HCT116 (cell line): ENCODE results near the gene CNKSR1. TPM values are rescaled to one million over a fixed set of nuclear protein-coding genes. Genes with fewer than 3 reads are reported as not detected.

Experiments used
- ATAC-seq: fragments of 200-7000 bp; cut with Tn5 transposase; 2 replicates; pipeline ENCODE4 v1.9.1; 2020; ENCODE audit warnings: mild to moderate bottlenecking, moderate library complexity
- BruUV-seq: library from RNA; stranded (reverse); fragments of 400-500 nt; replicated peaks from 2 replicates; lab custom pipeline; 2021; lab: Mats Ljungman, UMichigan
- CTCF ChIA-PET: fragments of 300-600 bp; sonication (Branson Sonifier 250); formaldehyde crosslinking; loops from one replicate; lab custom pipeline; 2021; ENCODE audit warnings: antibody characterized with exemption; lab: Charles Lee
- POLR2A ChIA-PET: fragments of 300-600, 350-600 bp; sonication (Branson Sonifier 250); formaldehyde crosslinking; loops from one replicate; lab custom pipeline; 2021; ENCODE audit warnings: antibody characterized with exemption; lab: Charles Lee
- RAD21 ChIA-PET, 2 experiments: fragments of 300-600 bp; sonication (Branson Sonifier 250); formaldehyde crosslinking; loops; one replicate each; lab custom pipeline; 2023; ENCODE audit warnings: low total read pairs in 2 of 2; ENCODE audit not compliant: uncharacterized antibody in 2 of 2, unreplicated experiment in 2 of 2, low non-redundant PET in 1 of 2; lab: Charles Lee
- DNase-seq: peaks from one replicate; pipeline ENCODE4 v3.0.0-alpha.2; 2010; ENCODE audit warnings: low read depth, low spot score
- H2AFZ ChIP-seq: fragments of 200-600 bp; shearing (Covaris generic), sonication (generic); 2 replicates; pipeline ENCODE4 v1.6.1; 2017; ENCODE audit warnings: low read depth, mixed run types, mixed read lengths, antibody characterized with exemption, low read length; ENCODE audit not compliant: poor library complexity, severe bottlenecking
- H3K27ac ChIP-seq: 2 replicates; pipeline ENCODE4 v1.5.1; 2012; ENCODE audit warnings: low read depth, low read length
- H3K27me3 ChIP-seq: fragments of 200-600 bp; sonication (generic); 2 replicates; pipeline ENCODE4 v1.6.1; 2016; ENCODE audit warnings: mixed run types, low read length, mixed read lengths; ENCODE audit not compliant: insufficient read depth
- H3K36me3 ChIP-seq, 2 experiments: fragments of 200-500 bp in 1 of 2; fragments of 200-600 bp in 1 of 2; sonication (Bioruptor generic) in 1 of 2; sonication (generic) in 1 of 2; 2 replicates each; pipeline versions ENCODE4 v1.5.1 to v1.6.1; 2014 to 2016; ENCODE audit warnings: low read length in 2 of 2, inconsistent platforms in 1 of 2, mixed read lengths in 1 of 2, mixed run types in 1 of 2; ENCODE audit not compliant: insufficient read depth in 2 of 2, control insufficient read depth in 1 of 2
- H3K4me1 ChIP-seq, 2 experiments: fragments of 200-600 bp in 1 of 2; sonication (generic) in 1 of 2; 2 replicates each; pipeline versions ENCODE4 v1.5.1 to v1.6.1; 2012 to 2017; ENCODE audit warnings: low read length in 2 of 2, inconsistent platforms in 1 of 2, mild to moderate bottlenecking in 1 of 2, mixed read lengths in 1 of 2, mixed run types in 1 of 2, moderate library complexity in 1 of 2; ENCODE audit not compliant: insufficient read depth in 2 of 2, control insufficient read depth in 1 of 2
- H3K4me2 ChIP-seq: fragments of 200-600 bp; sonication (generic); 2 replicates; pipeline ENCODE4 v1.6.1; 2017; ENCODE audit warnings: mixed run types, low read length, mixed read lengths
- H3K4me3 ChIP-seq, 2 experiments: fragments of 200-600 bp in 1 of 2; sonication (generic) in 1 of 2; replicated peaks in 1 of 2; 2 replicates each; pipeline ENCODE4 v1.5.1; 2011 to 2016; ENCODE audit warnings: low read length in 2 of 2, control low read depth in 1 of 2, low read depth in 1 of 2, mild to moderate bottlenecking in 1 of 2, mixed read lengths in 1 of 2, mixed run types in 1 of 2
- H3K79me2 ChIP-seq: fragments of 200-600 bp; sonication (generic); 2 replicates; pipeline ENCODE4 v1.6.1; 2017; ENCODE audit warnings: mild to moderate bottlenecking, mixed run types, low read length, moderate library complexity, mixed read lengths; ENCODE audit not compliant: insufficient read depth
- H3K9ac ChIP-seq: fragments of 200-600 bp; sonication (generic); 2 replicates; pipeline ENCODE4 v1.6.1; 2016; ENCODE audit warnings: low read length, mixed read lengths
- H3K9me2 ChIP-seq: fragments of 200-600 bp; sonication (generic), shearing (Covaris generic); 2 replicates; pipeline ENCODE4 v1.6.1; 2017; ENCODE audit warnings: mixed run types, mild to moderate bottlenecking, moderate library complexity; ENCODE audit not compliant: insufficient read depth
- H3K9me3 ChIP-seq, 2 experiments: fragments of 200-500 bp in 1 of 2; fragments of 200-600 bp in 1 of 2; sonication (Bioruptor generic) in 1 of 2; sonication (generic) in 1 of 2; 2 replicates each; pipeline ENCODE4 v1.6.1; 2014 to 2017; ENCODE audit warnings: low read length in 2 of 2, mixed read lengths in 2 of 2, inconsistent platforms in 1 of 2, low read depth in 1 of 2, mild to moderate bottlenecking in 1 of 2, mixed run types in 1 of 2, moderate library complexity in 1 of 2; ENCODE audit not compliant: control insufficient read depth in 1 of 2, insufficient read depth in 1 of 2
- H4K20me1 ChIP-seq: fragments of 200-600 bp; sonication (generic), shearing (Covaris generic); 2 replicates; pipeline ENCODE4 v1.6.1; 2017; ENCODE audit warnings: mixed run types, mild to moderate bottlenecking, moderate library complexity; ENCODE audit not compliant: insufficient read depth
- CBX3 ChIP-seq: IDR thresholded peaks from 2 replicates; pipeline ENCODE4 v1.6.1; 2012; ENCODE audit warnings: low read depth
- EGR1 ChIP-seq: IDR thresholded peaks from 2 replicates; pipeline ENCODE4 v1.6.1; 2012; ENCODE audit warnings: low read depth
- ELF1 ChIP-seq: IDR thresholded peaks from 2 replicates; pipeline ENCODE4 v1.6.1; 2012; ENCODE audit warnings: low read depth, borderline replicate concordance
- EZH2phosphoT487 ChIP-seq: fragments of 200-600 bp; IDR thresholded peaks from 2 replicates; pipeline ENCODE4 v1.6.1; 2018; ENCODE audit warnings: antibody characterized with exemption, borderline replicate concordance
- FOSL1 ChIP-seq: IDR thresholded peaks from 2 replicates; pipeline ENCODE4 v1.6.1; 2012; ENCODE audit warnings: low read depth
- JUND ChIP-seq: IDR thresholded peaks from 2 replicates; pipeline ENCODE4 v1.6.1; 2012
- POLR2A ChIP-seq: IDR thresholded peaks from 2 replicates; pipeline ENCODE4 v1.7.0; 2011; ENCODE audit warnings: borderline replicate concordance; ENCODE audit not compliant: insufficient read depth, insufficient read length; ENCODE audit errors: extremely low read depth
- POLR2AphosphoS5 ChIP-seq: IDR thresholded peaks from 2 replicates; pipeline ENCODE4 v1.6.1; 2011; ENCODE audit warnings: mild to moderate bottlenecking, low read depth, low read length, moderate library complexity
- SP1 ChIP-seq: IDR thresholded peaks from 2 replicates; pipeline ENCODE4 v1.6.1; 2012; ENCODE audit warnings: low read depth
- SRF ChIP-seq: IDR thresholded peaks from 2 replicates; pipeline ENCODE4 v1.6.1; 2012; ENCODE audit warnings: low read depth
- TCF7L2 ChIP-seq: IDR thresholded peaks from 2 replicates; pipeline ENCODE4 v1.7.0; 2011; ENCODE audit warnings: borderline replicate concordance, inconsistent platforms; ENCODE audit not compliant: insufficient read depth, insufficient read length; ENCODE audit errors: extremely low read depth
- YY1 ChIP-seq: IDR thresholded peaks from 2 replicates; pipeline ENCODE4 v1.6.1; 2011; ENCODE audit warnings: low read length, low read depth, moderate library complexity, mild to moderate bottlenecking; ENCODE audit not compliant: insufficient replicate concordance; ENCODE audit errors: extremely low read depth
- ZNF274 ChIP-seq: fragments of 200-500 bp; sonication (Bioruptor generic); IDR thresholded peaks from 2 replicates; pipeline ENCODE4 v1.6.1; 2014; ENCODE audit warnings: mild to moderate bottlenecking, low read depth, low read length, inconsistent platforms
- intact Hi-C: fragments of 100-400 bp; cut with micrococcal nuclease; formaldehyde crosslinking; loops from 2 replicates; pipeline ENCODE4 v1.10.0; 2022
- total RNA-seq: library from RNA; stranded (reverse); gene quantifications from one replicate; pipeline ENCODE4 v1.2.1, GENCODE V29; 2021; ENCODE audit not compliant: unreplicated experiment
- TF ChIP-seq, protein P1 (sequence below): IDR thresholded peaks from 2 replicates; pipeline ENCODE4 v1.6.1; 2012
- TF ChIP-seq, protein P2 (sequence below), 3 experiments: fragments of 200-600 bp in 1 of 3; sonication (generic) in 1 of 3; IDR thresholded peaks in 2 of 3; conservative IDR thresholded peaks in 1 of 3; 2 replicates each; pipeline ENCODE4 v1.5.1; 2012 to 2017; ENCODE audit warnings: low read depth in 2 of 3, low read length in 2 of 3, antibody characterized with exemption in 1 of 3, borderline replicate concordance in 1 of 3, control low read depth in 1 of 3, mild to moderate bottlenecking in 1 of 3, mixed read lengths in 1 of 3, mixed run types in 1 of 3, moderate library complexity in 1 of 3; ENCODE audit not compliant: insufficient read depth in 1 of 3
- TF ChIP-seq, protein P3 (sequence below): IDR thresholded peaks from 2 replicates; pipeline ENCODE4 v1.6.1; 2012; ENCODE audit warnings: low read depth

The CNKSR1 gene
- total RNA-seq, 1 experiment from 2014 or later, result 26.6 TPM

DNA sequence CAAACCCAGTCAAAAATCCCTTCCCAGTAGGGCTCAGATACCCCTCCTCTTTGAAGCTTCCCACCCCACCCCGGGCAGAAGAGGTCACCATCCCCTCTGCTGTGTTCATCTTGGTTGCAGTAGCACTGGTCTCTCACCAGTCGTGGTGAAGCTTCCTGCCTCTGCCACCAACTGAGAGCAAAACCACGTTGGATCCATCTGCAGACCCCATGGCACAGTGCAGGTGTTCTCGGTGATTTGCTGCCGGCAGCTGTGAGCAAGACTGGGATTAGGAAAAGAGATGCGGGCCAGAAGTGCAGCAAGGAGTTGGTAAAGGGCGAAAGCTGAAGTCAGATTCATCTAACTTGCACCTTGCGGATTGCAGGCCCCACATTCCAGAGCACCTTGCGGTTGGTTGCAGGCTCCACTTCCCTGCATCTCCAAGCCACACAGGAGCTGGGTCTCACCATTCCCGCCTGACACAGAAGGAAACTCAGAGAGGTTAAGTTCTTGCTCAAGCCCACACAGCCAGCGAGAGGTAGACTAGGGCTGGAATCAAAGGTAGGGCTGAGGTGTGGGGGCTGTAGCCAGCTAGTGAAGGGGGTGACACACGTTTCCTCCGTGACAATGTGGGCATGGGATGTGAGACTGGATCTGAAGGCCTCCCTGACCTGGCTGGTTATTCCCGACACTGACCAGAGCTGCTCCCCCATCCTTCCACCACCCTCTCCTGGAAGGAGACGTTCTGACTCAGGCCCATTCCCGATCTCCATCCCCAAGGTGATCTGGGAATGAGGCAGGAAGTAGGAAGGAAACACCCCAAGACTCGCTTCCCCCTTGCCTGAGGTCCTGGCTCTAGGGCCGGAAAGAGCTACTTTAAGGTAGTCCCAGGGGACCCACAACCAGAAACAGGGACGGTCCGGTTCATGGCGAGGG lies 21.7 kb upstream of the CNKSR1 start:
- ChIA-PET POLR2A (interaction anchor here (1.6 kb wide), 1 partner anchor 10 kb away, joined by 5 read pairs; no protein-coding TSS in a partner anchor), RAD21 (no interaction called here), CTCF (interaction anchor here (1.1 to 2.9 kb wide), 4 partner anchors 11 to 22 kb away, joined by 3 to 21 read pairs (median 7); partner anchors contain the start of genes CNKSR1 and ZNF593)
- no peak overlapping the region for H3K4me3 ChIP-seq
- H3K9me3 ChIP-seq, result no peaks in the 10 kb centered on the region
- H3K9ac ChIP-seq, result no peak overlapping the region
- DNase-seq, result no peak
- H3K36me3 ChIP-seq, result no peaks in the 10 kb centered on the region
- peaks cover 11 to 28% of the 10 kb centered on the region in 2 experiments for H3K4me1 ChIP-seq
- BruUV-seq, result no TSS peak
- H4K20me1 ChIP-seq, result no peaks in the 10 kb centered on the region
- no peak overlapping the region for H3K4me2 ChIP-seq
- TF ChIP-seq SP1, result no peak
- TF ChIP-seq EZH2phosphoT487, result no peak
- TF ChIP-seq, protein P1, sequence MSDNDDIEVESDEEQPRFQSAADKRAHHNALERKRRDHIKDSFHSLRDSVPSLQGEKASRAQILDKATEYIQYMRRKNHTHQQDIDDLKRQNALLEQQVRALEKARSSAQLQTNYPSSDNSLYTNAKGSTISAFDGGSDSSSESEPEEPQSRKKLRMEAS, result no peak
- no peak for TF ChIP-seq EGR1
- TF ChIP-seq SRF, result no peak
- TF ChIP-seq, protein P2, sequence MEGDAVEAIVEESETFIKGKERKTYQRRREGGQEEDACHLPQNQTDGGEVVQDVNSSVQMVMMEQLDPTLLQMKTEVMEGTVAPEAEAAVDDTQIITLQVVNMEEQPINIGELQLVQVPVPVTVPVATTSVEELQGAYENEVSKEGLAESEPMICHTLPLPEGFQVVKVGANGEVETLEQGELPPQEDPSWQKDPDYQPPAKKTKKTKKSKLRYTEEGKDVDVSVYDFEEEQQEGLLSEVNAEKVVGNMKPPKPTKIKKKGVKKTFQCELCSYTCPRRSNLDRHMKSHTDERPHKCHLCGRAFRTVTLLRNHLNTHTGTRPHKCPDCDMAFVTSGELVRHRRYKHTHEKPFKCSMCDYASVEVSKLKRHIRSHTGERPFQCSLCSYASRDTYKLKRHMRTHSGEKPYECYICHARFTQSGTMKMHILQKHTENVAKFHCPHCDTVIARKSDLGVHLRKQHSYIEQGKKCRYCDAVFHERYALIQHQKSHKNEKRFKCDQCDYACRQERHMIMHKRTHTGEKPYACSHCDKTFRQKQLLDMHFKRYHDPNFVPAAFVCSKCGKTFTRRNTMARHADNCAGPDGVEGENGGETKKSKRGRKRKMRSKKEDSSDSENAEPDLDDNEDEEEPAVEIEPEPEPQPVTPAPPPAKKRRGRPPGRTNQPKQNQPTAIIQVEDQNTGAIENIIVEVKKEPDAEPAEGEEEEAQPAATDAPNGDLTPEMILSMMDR (IDR thresholded peaks at IDR 0.05 in 2 of 3, conservative IDR thresholded peaks at IDR 0.05 in 1 of 3; ENCODE audit: borderline replicate concordance in 1 of 3, insufficient read depth in 1 of 3, low read depth in 2 of 3, low read length in 2 of 3), result no peak
- TF ChIP-seq TCF7L2, result no peak
- no peak for TF ChIP-seq JUND
- no peak for TF ChIP-seq ELF1
- no peak for TF ChIP-seq CBX3
- no peak for TF ChIP-seq POLR2A
- no peak for TF ChIP-seq POLR2AphosphoS5
- no peak for TF ChIP-seq YY1
- TF ChIP-seq, protein P3, sequence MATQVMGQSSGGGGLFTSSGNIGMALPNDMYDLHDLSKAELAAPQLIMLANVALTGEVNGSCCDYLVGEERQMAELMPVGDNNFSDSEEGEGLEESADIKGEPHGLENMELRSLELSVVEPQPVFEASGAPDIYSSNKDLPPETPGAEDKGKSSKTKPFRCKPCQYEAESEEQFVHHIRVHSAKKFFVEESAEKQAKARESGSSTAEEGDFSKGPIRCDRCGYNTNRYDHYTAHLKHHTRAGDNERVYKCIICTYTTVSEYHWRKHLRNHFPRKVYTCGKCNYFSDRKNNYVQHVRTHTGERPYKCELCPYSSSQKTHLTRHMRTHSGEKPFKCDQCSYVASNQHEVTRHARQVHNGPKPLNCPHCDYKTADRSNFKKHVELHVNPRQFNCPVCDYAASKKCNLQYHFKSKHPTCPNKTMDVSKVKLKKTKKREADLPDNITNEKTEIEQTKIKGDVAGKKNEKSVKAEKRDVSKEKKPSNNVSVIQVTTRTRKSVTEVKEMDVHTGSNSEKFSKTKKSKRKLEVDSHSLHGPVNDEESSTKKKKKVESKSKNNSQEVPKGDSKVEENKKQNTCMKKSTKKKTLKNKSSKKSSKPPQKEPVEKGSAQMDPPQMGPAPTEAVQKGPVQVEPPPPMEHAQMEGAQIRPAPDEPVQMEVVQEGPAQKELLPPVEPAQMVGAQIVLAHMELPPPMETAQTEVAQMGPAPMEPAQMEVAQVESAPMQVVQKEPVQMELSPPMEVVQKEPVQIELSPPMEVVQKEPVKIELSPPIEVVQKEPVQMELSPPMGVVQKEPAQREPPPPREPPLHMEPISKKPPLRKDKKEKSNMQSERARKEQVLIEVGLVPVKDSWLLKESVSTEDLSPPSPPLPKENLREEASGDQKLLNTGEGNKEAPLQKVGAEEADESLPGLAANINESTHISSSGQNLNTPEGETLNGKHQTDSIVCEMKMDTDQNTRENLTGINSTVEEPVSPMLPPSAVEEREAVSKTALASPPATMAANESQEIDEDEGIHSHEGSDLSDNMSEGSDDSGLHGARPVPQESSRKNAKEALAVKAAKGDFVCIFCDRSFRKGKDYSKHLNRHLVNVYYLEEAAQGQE, result no peak
- no peak for TF ChIP-seq FOSL1
- TF ChIP-seq ZNF274, result no peak
- H3K27me3 ChIP-seq, result no peaks in the 10 kb centered on the region
- intact Hi-C loops, result no loop called here
- ATAC-seq, result no peak
- no peaks in the 10 kb centered on the region for H3K9me2 ChIP-seq
- H2AFZ ChIP-seq, result no peak overlapping the region
- H3K27ac ChIP-seq, result no peak overlapping the region
- H3K79me2 ChIP-seq, result no peaks in the 10 kb centered on the region
